Astrocyte of the spinal cord (primary cell): ENCODE results near the gene TMEM234.

Experiments used
- DNase-seq: peaks from one replicate; pipeline ENCODE4 v3.0.0; 2011; ENCODE audit warnings: low read depth, low spot score
- H3K4me3 ChIP-seq: 2 replicates; pipeline ENCODE4 v1.5.1; 2011; ENCODE audit warnings: low read depth, mild to moderate bottlenecking, low read length, moderate library complexity
- CTCF ChIP-seq: IDR thresholded peaks from 2 replicates; pipeline ENCODE4 v1.5.1; 2012; ENCODE audit warnings: low read depth, mild to moderate bottlenecking, low read length, inconsistent platforms
- in situ Hi-C: cut with HindIII; loops from 2 replicates; pipeline ENCODE4 v1.10.0; 2017; ENCODE audit warnings: low sequenced_read_pairs

Gene TMEM234

GRCh38 chr1:32179443-32180185 is 42.5 kb downstream of the TMEM234 start, which contains the start of gene TXLNA:
Gene TXLNA (plus strand): TSS chr1:32179675. CDS start chr1:32180346, 671 bp downstream.
- no peak for TF ChIP-seq CTCF
- in situ Hi-C loops = no loop called here
- DNase-seq = peak; percentile 94
- H3K4me3 ChIP-seq = peak within 1 kb of the TSS; percentile 73

GRCh38 chr1:32179193-32179442 is 43.0 kb downstream of the TMEM234 start:
- TF ChIP-seq CTCF = no peak
- DNase-seq = no peak
- peak overlapping the region; percentile 73 for H3K4me3 ChIP-seq
- in situ Hi-C loops = no loop called here

GRCh38 chr1:32178380-32179192 is 43.6 kb downstream of the TMEM234 start:
- no peak for DNase-seq
- no peak overlapping the region for H3K4me3 ChIP-seq
- TF ChIP-seq CTCF = no peak
- in situ Hi-C loops = no loop called here

GRCh38 chr1:32172621-32173245 is 49.4 kb downstream of the TMEM234 start:
- DNase-seq = peak; percentile 18
- in situ Hi-C loops = no loop called here
- H3K4me3 ChIP-seq = no peak overlapping the region
- TF ChIP-seq CTCF = no peak

- TF ChIP-seq CTCF = no peak
- in situ Hi-C loops = no loop called here
These were observed 51.2 kb downstream of the TMEM234 start for GRCh38 chr1:32170991-32171390.

More at GRCh38 chr1:32170991-32171390, 51.2 kb downstream of the TMEM234 start:
- no peak for DNase-seq
- no peak overlapping the region for H3K4me3 ChIP-seq
